Transverse colon (tissue), 4 donors: ENCODE results near the gene SLCO1B3. TPM values are rescaled to one million over a fixed set of nuclear protein-coding genes. Genes with fewer than 3 reads are reported as not detected.

ENCODE experiments used
- DNase-seq: peaks from one replicate; pipeline ENCODE4 v3.0.0-alpha.2; 2019
- H3K27ac ChIP-seq, 4 donors: fragments of 200-600 bp; sonication (generic); 2 replicates each; pipeline ENCODE4 v1.5.1; 2016 to 2018; ENCODE audit warnings: inconsistent platforms in 4 of 4
- H3K27me3 ChIP-seq: fragments of 200-600 bp; sonication (generic); 2 replicates; pipeline ENCODE4 v1.5.1; 2017; ENCODE audit warnings: inconsistent platforms
- H3K36me3 ChIP-seq, 4 donors: fragments of 200-600 bp; sonication (generic); 2 replicates each; pipeline ENCODE4 v1.5.1; 2017 to 2019; ENCODE audit warnings: inconsistent platforms in 4 of 4
- H3K4me1 ChIP-seq, 4 donors: fragments of 200-600 bp; sonication (generic); 2 replicates each; pipeline ENCODE4 v1.5.1; 2017 to 2020; ENCODE audit warnings: inconsistent platforms in 4 of 4
- H3K4me3 ChIP-seq, 4 donors: fragments of 200-600 bp; sonication (generic); 1 replicate in 1 of 4; 2 replicates in 3 of 4; pipeline versions ENCODE4 v1.5.1 to v1.6.1; 2017 to 2019; ENCODE audit warnings: inconsistent platforms in 4 of 4
- H3K9me3 ChIP-seq, 2 donors: fragments of 200-600 bp; sonication (generic); 2 replicates each; pipeline ENCODE4 v1.5.1; 2017 to 2019; ENCODE audit warnings: inconsistent platforms in 2 of 2
- CTCF ChIP-seq, 5 experiments: fragments of 200-600 bp in 3 of 5; fragments of 450-650 bp in 2 of 5; sonication (generic) in 3 of 5; IDR thresholded peaks; 1 replicate in 2 of 5; 2 replicates in 3 of 5; pipeline ENCODE4 v1.5.1; 2016 to 2017; ENCODE audit warnings: antibody characterized with exemption in 5 of 5, inconsistent platforms in 3 of 5, mild to moderate bottlenecking in 2 of 5, moderate library complexity in 1 of 5
- EP300 ChIP-seq: sonication (generic); formaldehyde crosslinking; IDR thresholded peaks from one replicate; pipeline ENCODE4 v1.6.1; 2017; ENCODE audit warnings: antibody characterized with exemption, low read depth
- POLR2A ChIP-seq: fragments of 450-650 bp; IDR thresholded peaks from one replicate; pipeline ENCODE4 v1.6.1; 2016; ENCODE audit warnings: antibody characterized with exemption, mild to moderate bottlenecking, moderate library complexity
- POLR2AphosphoS5 ChIP-seq, 3 donors: sonication (generic); formaldehyde crosslinking; IDR thresholded peaks; one replicate each; pipeline ENCODE4 v1.6.1; 2016; ENCODE audit warnings: antibody characterized with exemption in 3 of 3
- WGBS, 2 donors: methylation state at CpG; one replicate each; pipeline ENCODE4 v1.1.5; 2018; ENCODE audit warnings: low coverage in 1 of 2; 5-methylcytosine and 5-hydroxymethylcytosine counted together
- in situ Hi-C, 4 donors: fragments of 200-750 bp; cut with MboI; loops; one replicate each; pipeline versions ENCODE4 v1.15.0 to v1.15.1; 2017; ENCODE audit warnings: low sequenced_read_pairs in 3 of 4, low pct_ligation_motif_present in 1 of 4, low pct_unique_long_range_greater_than_20kb in 1 of 4
- intact Hi-C: fragments of 100-400 bp; cut with DNase I; formaldehyde crosslinking; loops from one replicate; pipeline ENCODE4 v1.15.1; 2023; ENCODE audit warnings: low total_unique reads
- total RNA-seq, 4 donors: library from RNA; depleted of rRNA; stranded (reverse); fragments of >200 nt; gene quantifications; one replicate each; pipeline ENCODE4 v1.1.0, GENCODE V29; 2016

SLCO1B3 gene
- total RNA-seq, 4 donors from 2014 or later, result 0.14 TPM; not detected in 3

GRCh38 chr12:20883288-20883687 is 72.8 kb downstream of the SLCO1B3 start:
- Histone ChIP-seq H3K4me1 (peaks cover 0 to 9% (median 0%) of the 10 kb centered on the region in 4 donors), H3K27me3 (no peaks in the 10 kb centered on the region), H3K4me3 (no peak overlapping the region), H3K9me3 (peaks cover 0 to under 1% of the 10 kb centered on the region in 2 donors), H3K36me3 (no peaks in the 10 kb centered on the region), H3K27ac (no peak overlapping the region)
- in situ Hi-C loops (no loop called here), intact Hi-C loops (no loop called here)
- TF ChIP-seq EP300 (no peak), CTCF (IDR thresholded peaks at IDR 0.05) (no peak), POLR2A (no peak), POLR2AphosphoS5 (IDR thresholded peaks at IDR 0.05) (no peak)
- DNase-seq, result peak; percentile 43

- Histone ChIP-seq H3K27me3 (no peaks in the 10 kb centered on the region), H3K36me3 (no peaks in the 10 kb centered on the region), H3K9me3 (peaks cover 3 to 8% of the 10 kb centered on the region in 2 donors), H3K27ac (no peak overlapping the region), H3K4me3 (no peak overlapping the region), H3K4me1 (peaks cover 0 to 9% (median 0%) of the 10 kb centered on the region in 4 donors)
- in situ Hi-C loops (no loop called here), intact Hi-C loops (no loop called here)
- no peak for DNase-seq
- TF ChIP-seq POLR2A (no peak), POLR2AphosphoS5 (IDR thresholded peaks at IDR 0.05) (no peak), CTCF (IDR thresholded peaks at IDR 0.05) (no peak), EP300 (no peak)
- 50 to 66% methylated on average over 1 of the region's 1 CpG for WGBS, 2 donors
Measured at GRCh38 chr12:20885116-20885515, 74.6 kb downstream of the SLCO1B3 start.

DNA sequence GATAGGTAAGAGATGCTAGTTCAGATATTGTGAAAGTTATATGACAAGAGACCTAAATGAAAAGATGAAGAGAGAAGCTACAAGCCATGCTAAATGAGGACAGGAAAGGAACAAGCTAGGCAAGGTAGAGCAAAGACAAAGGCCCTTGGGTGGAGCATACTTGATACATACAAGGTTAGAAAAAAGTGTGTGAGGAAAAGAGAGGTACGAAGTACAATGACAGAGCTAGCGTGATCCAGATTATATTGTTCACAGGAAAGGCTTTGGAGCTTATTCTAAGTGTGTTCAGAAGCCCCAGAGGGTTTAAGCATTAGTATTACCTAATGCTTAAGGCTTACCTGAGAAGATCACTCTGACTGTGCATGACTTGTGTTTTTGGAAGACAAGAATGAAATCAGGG is 75.0 kb downstream of the SLCO1B3 start:
- Histone ChIP-seq H3K4me1 (peaks cover 0 to 9% (median 0%) of the 10 kb centered on the region in 4 donors), H3K36me3 (no peaks in the 10 kb centered on the region), H3K27me3 (no peaks in the 10 kb centered on the region), H3K27ac (no peak overlapping the region), H3K4me3 (no peak overlapping the region), H3K9me3 (peaks cover 3 to 12% of the 10 kb centered on the region in 2 donors)
- 29 to 41% methylated on average over 2 of the region's 2 CpGs for WGBS, 2 donors
- TF ChIP-seq POLR2A (no peak), EP300 (no peak), POLR2AphosphoS5 (IDR thresholded peaks at IDR 0.05) (no peak), CTCF (IDR thresholded peaks at IDR 0.05) (no peak)
- intact Hi-C loops (no loop called here), in situ Hi-C loops (no loop called here)
- no peak for DNase-seq

GRCh38 chr12:20917269-20917668 is 106.8 kb downstream of the SLCO1B3 start:
- Histone ChIP-seq H3K27ac (no peak overlapping the region), H3K36me3 (no peaks in the 10 kb centered on the region), H3K9me3 (no peaks in the 10 kb centered on the region), H3K27me3 (no peaks in the 10 kb centered on the region), H3K4me1 (no peaks in the 10 kb centered on the region), H3K4me3 (no peak overlapping the region)
- intact Hi-C loops (no loop called here), in situ Hi-C loops (no loop called here)
- 70% methylated on average over 6 of the region's 6 CpGs; no CpG with 5 or more reads in 1 of the 2 donors for WGBS, 2 donors
- TF ChIP-seq CTCF (IDR thresholded peaks at IDR 0.05) (no peak), POLR2A (no peak), POLR2AphosphoS5 (IDR thresholded peaks at IDR 0.05) (no peak), EP300 (no peak)
- DNase-seq, result no peak
